GM15510 (cell line): Measurements from ENCODE around the gene DOCK4.

Source experiments
- POLR2A ChIP-seq: IDR thresholded peaks from 3 replicates; pipeline ENCODE4 v1.6.1; 2011; ENCODE audit warnings: borderline replicate concordance; ENCODE audit not compliant: insufficient read length; ENCODE audit errors: extremely low read depth

The DOCK4 gene

GRCh38 chr7:111750878-111751277, 455.3 kb downstream of the DOCK4 start:
- no peak for TF ChIP-seq POLR2A

- TF ChIP-seq POLR2A, result no peak
These were observed 456.0 kb downstream of the DOCK4 start for GRCh38 chr7:111750228-111750627.

- TF ChIP-seq POLR2A, result no peak
These were observed 456.6 kb downstream of the DOCK4 start for GRCh38 chr7:111749625-111750024.

- TF ChIP-seq POLR2A, result no peak
These were observed 458.5 kb downstream of the DOCK4 start for GRCh38 chr7:111747718-111748117.

GRCh38 chr7:111746950-111747349, 459.2 kb downstream of the DOCK4 start:
- no peak for TF ChIP-seq POLR2A

GRCh38 chr7:111744501-111745155, 461.6 kb downstream of the DOCK4 start:
- no peak for TF ChIP-seq POLR2A

- TF ChIP-seq POLR2A, result no peak
These were observed 462.9 kb downstream of the DOCK4 start for GRCh38 chr7:111743244-111743847.

- TF ChIP-seq POLR2A, result no peak
These were observed 464.4 kb downstream of the DOCK4 start for GRCh38 chr7:111741811-111742240.

- TF ChIP-seq POLR2A, result no peak
These were observed 465.3 kb downstream of the DOCK4 start for GRCh38 chr7:111740942-111741341.

- TF ChIP-seq POLR2A, result no peak
These were observed 469.7 kb downstream of the DOCK4 start for GRCh38 chr7:111736552-111736874.

GRCh38 chr7:111735661-111736551, 470.3 kb downstream of the DOCK4 start:
- TF ChIP-seq POLR2A, result no peak

GRCh38 chr7:111734954-111735660, 471.1 kb downstream of the DOCK4 start:
- TF ChIP-seq POLR2A, result no peak

GRCh38 chr7:111732923-111733322, 473.3 kb downstream of the DOCK4 start:
- TF ChIP-seq POLR2A, result no peak

- TF ChIP-seq POLR2A, result no peak
These were observed 475.5 kb downstream of the DOCK4 start for GRCh38 chr7:111730476-111731300.
